HCT116 (cell line): ENCODE results near the gene LRRC8B. TPM values are rescaled to one million over a fixed set of nuclear protein-coding genes. Genes with fewer than 3 reads are reported as not detected.

Experiments used
- ATAC-seq: fragments of 200-7000 bp; cut with Tn5 transposase; 2 replicates; pipeline ENCODE4 v1.9.1; 2020; ENCODE audit warnings: mild to moderate bottlenecking, moderate library complexity
- BruUV-seq: library from RNA; stranded (reverse); fragments of 400-500 nt; replicated peaks from 2 replicates; lab custom pipeline; 2021; lab: Mats Ljungman, UMichigan
- CTCF ChIA-PET: fragments of 300-600 bp; sonication (Branson Sonifier 250); formaldehyde crosslinking; loops from one replicate; lab custom pipeline; 2021; ENCODE audit warnings: antibody characterized with exemption; lab: Charles Lee
- POLR2A ChIA-PET: fragments of 300-600, 350-600 bp; sonication (Branson Sonifier 250); formaldehyde crosslinking; loops from one replicate; lab custom pipeline; 2021; ENCODE audit warnings: antibody characterized with exemption; lab: Charles Lee
- RAD21 ChIA-PET, 2 experiments: fragments of 300-600 bp; sonication (Branson Sonifier 250); formaldehyde crosslinking; loops; one replicate each; lab custom pipeline; 2023; ENCODE audit warnings: low total read pairs in 2 of 2; ENCODE audit not compliant: uncharacterized antibody in 2 of 2, unreplicated experiment in 2 of 2, low non-redundant PET in 1 of 2; lab: Charles Lee
- DNase-seq: peaks from one replicate; pipeline ENCODE4 v3.0.0-alpha.2; 2010; ENCODE audit warnings: low read depth, low spot score
- H2AFZ ChIP-seq: fragments of 200-600 bp; shearing (Covaris generic), sonication (generic); 2 replicates; pipeline ENCODE4 v1.6.1; 2017; ENCODE audit warnings: low read depth, mixed run types, mixed read lengths, antibody characterized with exemption, low read length; ENCODE audit not compliant: poor library complexity, severe bottlenecking
- H3K27ac ChIP-seq: 2 replicates; pipeline ENCODE4 v1.5.1; 2012; ENCODE audit warnings: low read depth, low read length
- H3K27me3 ChIP-seq: fragments of 200-600 bp; sonication (generic); 2 replicates; pipeline ENCODE4 v1.6.1; 2016; ENCODE audit warnings: mixed run types, low read length, mixed read lengths; ENCODE audit not compliant: insufficient read depth
- H3K36me3 ChIP-seq, 2 experiments: fragments of 200-500 bp in 1 of 2; fragments of 200-600 bp in 1 of 2; sonication (Bioruptor generic) in 1 of 2; sonication (generic) in 1 of 2; 2 replicates each; pipeline versions ENCODE4 v1.5.1 to v1.6.1; 2014 to 2016; ENCODE audit warnings: low read length in 2 of 2, inconsistent platforms in 1 of 2, mixed read lengths in 1 of 2, mixed run types in 1 of 2; ENCODE audit not compliant: insufficient read depth in 2 of 2, control insufficient read depth in 1 of 2
- H3K4me1 ChIP-seq, 2 experiments: fragments of 200-600 bp in 1 of 2; sonication (generic) in 1 of 2; 2 replicates each; pipeline versions ENCODE4 v1.5.1 to v1.6.1; 2012 to 2017; ENCODE audit warnings: low read length in 2 of 2, inconsistent platforms in 1 of 2, mild to moderate bottlenecking in 1 of 2, mixed read lengths in 1 of 2, mixed run types in 1 of 2, moderate library complexity in 1 of 2; ENCODE audit not compliant: insufficient read depth in 2 of 2, control insufficient read depth in 1 of 2
- H3K4me2 ChIP-seq: fragments of 200-600 bp; sonication (generic); 2 replicates; pipeline ENCODE4 v1.6.1; 2017; ENCODE audit warnings: mixed run types, low read length, mixed read lengths
- H3K4me3 ChIP-seq, 2 experiments: fragments of 200-600 bp in 1 of 2; sonication (generic) in 1 of 2; replicated peaks in 1 of 2; 2 replicates each; pipeline ENCODE4 v1.5.1; 2011 to 2016; ENCODE audit warnings: low read length in 2 of 2, control low read depth in 1 of 2, low read depth in 1 of 2, mild to moderate bottlenecking in 1 of 2, mixed read lengths in 1 of 2, mixed run types in 1 of 2
- H3K79me2 ChIP-seq: fragments of 200-600 bp; sonication (generic); 2 replicates; pipeline ENCODE4 v1.6.1; 2017; ENCODE audit warnings: mild to moderate bottlenecking, mixed run types, low read length, moderate library complexity, mixed read lengths; ENCODE audit not compliant: insufficient read depth
- H3K9ac ChIP-seq: fragments of 200-600 bp; sonication (generic); 2 replicates; pipeline ENCODE4 v1.6.1; 2016; ENCODE audit warnings: low read length, mixed read lengths
- H3K9me2 ChIP-seq: fragments of 200-600 bp; sonication (generic), shearing (Covaris generic); 2 replicates; pipeline ENCODE4 v1.6.1; 2017; ENCODE audit warnings: mixed run types, mild to moderate bottlenecking, moderate library complexity; ENCODE audit not compliant: insufficient read depth
- H3K9me3 ChIP-seq, 2 experiments: fragments of 200-500 bp in 1 of 2; fragments of 200-600 bp in 1 of 2; sonication (Bioruptor generic) in 1 of 2; sonication (generic) in 1 of 2; 2 replicates each; pipeline ENCODE4 v1.6.1; 2014 to 2017; ENCODE audit warnings: low read length in 2 of 2, mixed read lengths in 2 of 2, inconsistent platforms in 1 of 2, low read depth in 1 of 2, mild to moderate bottlenecking in 1 of 2, mixed run types in 1 of 2, moderate library complexity in 1 of 2; ENCODE audit not compliant: control insufficient read depth in 1 of 2, insufficient read depth in 1 of 2
- H4K20me1 ChIP-seq: fragments of 200-600 bp; sonication (generic), shearing (Covaris generic); 2 replicates; pipeline ENCODE4 v1.6.1; 2017; ENCODE audit warnings: mixed run types, mild to moderate bottlenecking, moderate library complexity; ENCODE audit not compliant: insufficient read depth
- CBX3 ChIP-seq: IDR thresholded peaks from 2 replicates; pipeline ENCODE4 v1.6.1; 2012; ENCODE audit warnings: low read depth
- ELF1 ChIP-seq: IDR thresholded peaks from 2 replicates; pipeline ENCODE4 v1.6.1; 2012; ENCODE audit warnings: low read depth, borderline replicate concordance
- EZH2 ChIP-seq: fragments of 200-600 bp; sonication (generic); IDR thresholded peaks from 2 replicates; pipeline ENCODE4 v1.6.1; 2017; ENCODE audit warnings: antibody characterized with exemption, mixed run types
- EZH2phosphoT487 ChIP-seq: fragments of 200-600 bp; IDR thresholded peaks from 2 replicates; pipeline ENCODE4 v1.6.1; 2018; ENCODE audit warnings: antibody characterized with exemption, borderline replicate concordance
- JUND ChIP-seq: IDR thresholded peaks from 2 replicates; pipeline ENCODE4 v1.6.1; 2012
- POLR2AphosphoS5 ChIP-seq: IDR thresholded peaks from 2 replicates; pipeline ENCODE4 v1.6.1; 2011; ENCODE audit warnings: mild to moderate bottlenecking, low read depth, low read length, moderate library complexity
- RAD21 ChIP-seq: IDR thresholded peaks from 2 replicates; pipeline ENCODE4 v1.6.1; 2012; ENCODE audit warnings: low read depth, mild to moderate bottlenecking
- SIN3A ChIP-seq: IDR thresholded peaks from 2 replicates; pipeline ENCODE4 v1.6.1; 2012; ENCODE audit warnings: low read depth
- SP1 ChIP-seq: IDR thresholded peaks from 2 replicates; pipeline ENCODE4 v1.6.1; 2012; ENCODE audit warnings: low read depth
- TCF7L2 ChIP-seq: IDR thresholded peaks from 2 replicates; pipeline ENCODE4 v1.7.0; 2011; ENCODE audit warnings: borderline replicate concordance, inconsistent platforms; ENCODE audit not compliant: insufficient read depth, insufficient read length; ENCODE audit errors: extremely low read depth
- YY1 ChIP-seq: IDR thresholded peaks from 2 replicates; pipeline ENCODE4 v1.6.1; 2011; ENCODE audit warnings: low read length, low read depth, moderate library complexity, mild to moderate bottlenecking; ENCODE audit not compliant: insufficient replicate concordance; ENCODE audit errors: extremely low read depth
- ZNF274 ChIP-seq: fragments of 200-500 bp; sonication (Bioruptor generic); IDR thresholded peaks from 2 replicates; pipeline ENCODE4 v1.6.1; 2014; ENCODE audit warnings: mild to moderate bottlenecking, low read depth, low read length, inconsistent platforms
- intact Hi-C: fragments of 100-400 bp; cut with micrococcal nuclease; formaldehyde crosslinking; loops from 2 replicates; pipeline ENCODE4 v1.10.0; 2022
- total RNA-seq: library from RNA; stranded (reverse); gene quantifications from one replicate; pipeline ENCODE4 v1.2.1, GENCODE V29; 2021; ENCODE audit not compliant: unreplicated experiment
- TF ChIP-seq, protein P1 (sequence below): IDR thresholded peaks from 2 replicates; pipeline ENCODE4 v1.6.1; 2012; ENCODE audit warnings: low read depth
- TF ChIP-seq, protein P2 (sequence below): IDR thresholded peaks from 2 replicates; pipeline ENCODE4 v1.6.1; 2011; ENCODE audit warnings: mild to moderate bottlenecking, low read length, moderate library complexity; ENCODE audit not compliant: insufficient replicate concordance; ENCODE audit errors: extremely low read depth
- TF ChIP-seq, protein P3 (sequence below), 3 experiments: fragments of 200-600 bp in 1 of 3; sonication (generic) in 1 of 3; IDR thresholded peaks in 2 of 3; conservative IDR thresholded peaks in 1 of 3; 2 replicates each; pipeline ENCODE4 v1.5.1; 2012 to 2017; ENCODE audit warnings: low read depth in 2 of 3, low read length in 2 of 3, antibody characterized with exemption in 1 of 3, borderline replicate concordance in 1 of 3, control low read depth in 1 of 3, mild to moderate bottlenecking in 1 of 3, mixed read lengths in 1 of 3, mixed run types in 1 of 3, moderate library complexity in 1 of 3; ENCODE audit not compliant: insufficient read depth in 1 of 3
- TF ChIP-seq, protein P4 (sequence below): IDR thresholded peaks from 2 replicates; pipeline ENCODE4 v1.6.1; 2012

Gene LRRC8B
- total RNA-seq, 1 experiment from 2014 or later = 17.9 TPM

DNA sequence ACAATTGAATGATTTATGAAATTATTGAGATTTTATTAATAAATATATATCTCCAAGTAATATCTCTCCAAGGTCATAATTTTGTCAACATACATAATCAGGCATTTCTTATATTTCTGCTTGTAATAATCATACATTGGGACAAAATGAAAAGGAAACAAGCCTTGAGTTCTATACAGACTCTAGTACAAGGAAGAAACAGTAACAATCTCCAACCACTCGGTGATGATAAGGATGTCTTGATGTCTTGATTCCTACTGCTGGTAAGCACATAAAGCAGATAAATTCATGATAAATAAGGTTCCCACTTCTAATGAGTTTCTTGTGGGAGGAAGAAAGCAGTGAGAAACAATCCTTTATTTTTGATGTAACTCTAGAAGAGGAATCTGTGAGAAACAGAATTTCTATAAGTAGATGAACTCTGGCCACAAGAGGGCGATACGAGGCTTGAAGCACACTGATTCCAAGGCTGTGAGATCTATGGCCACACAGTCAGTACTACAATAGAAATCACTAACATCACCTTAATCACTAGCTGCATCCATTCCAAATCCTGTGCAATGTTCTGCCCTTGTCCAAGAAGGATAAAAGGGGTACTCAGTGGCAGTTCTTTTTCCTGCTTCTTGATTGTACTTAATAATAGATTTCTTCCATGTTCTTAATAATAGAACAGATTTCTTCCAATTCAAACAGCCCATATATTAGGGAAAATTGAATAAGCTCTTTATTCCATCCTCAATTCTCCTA is 41.4 kb upstream of the LRRC8B start:
- intact Hi-C loops = loop anchor here (1.0 to 5.0 kb wide), 3 partner anchors 116 to 504 kb away; no protein-coding TSS in a partner anchor
- ChIA-PET CTCF (interaction anchor here (0.6 to 2.4 kb wide), 16 partner anchors 13 to 499 kb away, joined by 3 to 36 read pairs (median 4); no protein-coding TSS in a partner anchor), RAD21 (interaction anchor here (1.0 to 1.7 kb wide), 2 partner anchors 280 kb away, joined by 6 to 7 read pairs; no protein-coding TSS in a partner anchor), POLR2A (no interaction called here)
- Histone ChIP-seq H4K20me1 (no peaks in the 10 kb centered on the region), H2AFZ (peak overlapping the region; percentile 91), H3K4me1 (no peaks in the 10 kb centered on the region), H3K4me2 (no peak overlapping the region), H3K9ac (no peak overlapping the region), H3K79me2 (no peaks in the 10 kb centered on the region), H3K36me3 (no peaks in the 10 kb centered on the region), H3K4me3 (no peak overlapping the region), H3K27ac (no peak overlapping the region), H3K9me3 (no peaks in the 10 kb centered on the region), H3K27me3 (no peaks in the 10 kb centered on the region), H3K9me2 (no peaks in the 10 kb centered on the region)
- ATAC-seq (peak; percentile 97), DNase-seq (peak; percentile 78)
- no peak for TF ChIP-seq JUND
- TF ChIP-seq, protein P1, sequence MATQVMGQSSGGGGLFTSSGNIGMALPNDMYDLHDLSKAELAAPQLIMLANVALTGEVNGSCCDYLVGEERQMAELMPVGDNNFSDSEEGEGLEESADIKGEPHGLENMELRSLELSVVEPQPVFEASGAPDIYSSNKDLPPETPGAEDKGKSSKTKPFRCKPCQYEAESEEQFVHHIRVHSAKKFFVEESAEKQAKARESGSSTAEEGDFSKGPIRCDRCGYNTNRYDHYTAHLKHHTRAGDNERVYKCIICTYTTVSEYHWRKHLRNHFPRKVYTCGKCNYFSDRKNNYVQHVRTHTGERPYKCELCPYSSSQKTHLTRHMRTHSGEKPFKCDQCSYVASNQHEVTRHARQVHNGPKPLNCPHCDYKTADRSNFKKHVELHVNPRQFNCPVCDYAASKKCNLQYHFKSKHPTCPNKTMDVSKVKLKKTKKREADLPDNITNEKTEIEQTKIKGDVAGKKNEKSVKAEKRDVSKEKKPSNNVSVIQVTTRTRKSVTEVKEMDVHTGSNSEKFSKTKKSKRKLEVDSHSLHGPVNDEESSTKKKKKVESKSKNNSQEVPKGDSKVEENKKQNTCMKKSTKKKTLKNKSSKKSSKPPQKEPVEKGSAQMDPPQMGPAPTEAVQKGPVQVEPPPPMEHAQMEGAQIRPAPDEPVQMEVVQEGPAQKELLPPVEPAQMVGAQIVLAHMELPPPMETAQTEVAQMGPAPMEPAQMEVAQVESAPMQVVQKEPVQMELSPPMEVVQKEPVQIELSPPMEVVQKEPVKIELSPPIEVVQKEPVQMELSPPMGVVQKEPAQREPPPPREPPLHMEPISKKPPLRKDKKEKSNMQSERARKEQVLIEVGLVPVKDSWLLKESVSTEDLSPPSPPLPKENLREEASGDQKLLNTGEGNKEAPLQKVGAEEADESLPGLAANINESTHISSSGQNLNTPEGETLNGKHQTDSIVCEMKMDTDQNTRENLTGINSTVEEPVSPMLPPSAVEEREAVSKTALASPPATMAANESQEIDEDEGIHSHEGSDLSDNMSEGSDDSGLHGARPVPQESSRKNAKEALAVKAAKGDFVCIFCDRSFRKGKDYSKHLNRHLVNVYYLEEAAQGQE = no peak
- TF ChIP-seq EZH2phosphoT487 = no peak
- TF ChIP-seq CBX3 = no peak
- TF ChIP-seq, protein P2, sequence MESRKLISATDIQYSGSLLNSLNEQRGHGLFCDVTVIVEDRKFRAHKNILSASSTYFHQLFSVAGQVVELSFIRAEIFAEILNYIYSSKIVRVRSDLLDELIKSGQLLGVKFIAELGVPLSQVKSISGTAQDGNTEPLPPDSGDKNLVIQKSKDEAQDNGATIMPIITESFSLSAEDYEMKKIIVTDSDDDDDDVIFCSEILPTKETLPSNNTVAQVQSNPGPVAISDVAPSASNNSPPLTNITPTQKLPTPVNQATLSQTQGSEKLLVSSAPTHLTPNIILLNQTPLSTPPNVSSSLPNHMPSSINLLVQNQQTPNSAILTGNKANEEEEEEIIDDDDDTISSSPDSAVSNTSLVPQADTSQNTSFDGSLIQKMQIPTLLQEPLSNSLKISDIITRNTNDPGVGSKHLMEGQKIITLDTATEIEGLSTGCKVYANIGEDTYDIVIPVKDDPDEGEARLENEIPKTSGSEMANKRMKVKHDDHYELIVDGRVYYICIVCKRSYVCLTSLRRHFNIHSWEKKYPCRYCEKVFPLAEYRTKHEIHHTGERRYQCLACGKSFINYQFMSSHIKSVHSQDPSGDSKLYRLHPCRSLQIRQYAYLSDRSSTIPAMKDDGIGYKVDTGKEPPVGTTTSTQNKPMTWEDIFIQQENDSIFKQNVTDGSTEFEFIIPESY = no peak
- TF ChIP-seq SP1 = no peak
- no peak for TF ChIP-seq YY1
- TF ChIP-seq RAD21 = peak; percentile 82
- no peak for TF ChIP-seq ZNF274
- no peak for TF ChIP-seq SIN3A
- TF ChIP-seq, protein P3, sequence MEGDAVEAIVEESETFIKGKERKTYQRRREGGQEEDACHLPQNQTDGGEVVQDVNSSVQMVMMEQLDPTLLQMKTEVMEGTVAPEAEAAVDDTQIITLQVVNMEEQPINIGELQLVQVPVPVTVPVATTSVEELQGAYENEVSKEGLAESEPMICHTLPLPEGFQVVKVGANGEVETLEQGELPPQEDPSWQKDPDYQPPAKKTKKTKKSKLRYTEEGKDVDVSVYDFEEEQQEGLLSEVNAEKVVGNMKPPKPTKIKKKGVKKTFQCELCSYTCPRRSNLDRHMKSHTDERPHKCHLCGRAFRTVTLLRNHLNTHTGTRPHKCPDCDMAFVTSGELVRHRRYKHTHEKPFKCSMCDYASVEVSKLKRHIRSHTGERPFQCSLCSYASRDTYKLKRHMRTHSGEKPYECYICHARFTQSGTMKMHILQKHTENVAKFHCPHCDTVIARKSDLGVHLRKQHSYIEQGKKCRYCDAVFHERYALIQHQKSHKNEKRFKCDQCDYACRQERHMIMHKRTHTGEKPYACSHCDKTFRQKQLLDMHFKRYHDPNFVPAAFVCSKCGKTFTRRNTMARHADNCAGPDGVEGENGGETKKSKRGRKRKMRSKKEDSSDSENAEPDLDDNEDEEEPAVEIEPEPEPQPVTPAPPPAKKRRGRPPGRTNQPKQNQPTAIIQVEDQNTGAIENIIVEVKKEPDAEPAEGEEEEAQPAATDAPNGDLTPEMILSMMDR (IDR thresholded peaks at IDR 0.05 in 2 of 3, conservative IDR thresholded peaks at IDR 0.05 in 1 of 3; ENCODE audit: borderline replicate concordance in 1 of 3, insufficient read depth in 1 of 3, low read depth in 2 of 3, low read length in 2 of 3) = peak; percentile 61 to 83 (median 81)
- TF ChIP-seq TCF7L2 = no peak
- TF ChIP-seq ELF1 = no peak
- no peak for TF ChIP-seq POLR2AphosphoS5
- no peak for TF ChIP-seq EZH2
- TF ChIP-seq, protein P4, sequence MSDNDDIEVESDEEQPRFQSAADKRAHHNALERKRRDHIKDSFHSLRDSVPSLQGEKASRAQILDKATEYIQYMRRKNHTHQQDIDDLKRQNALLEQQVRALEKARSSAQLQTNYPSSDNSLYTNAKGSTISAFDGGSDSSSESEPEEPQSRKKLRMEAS = no peak
- BruUV-seq = no TSS peak
